T-helper 2 cell treated with Interferon-gamma antibody and Interleukin-4, amounts not matched to agents 5 μg/mL and 100 μg/mL, for 36 hours (primary cell): ENCODE results near the gene MRPS23.

Experiments used
- DNase-seq: peaks from one replicate; pipeline ENCODE4 v3.0.0; 2021; ENCODE audit warnings: low spot score
- H3K27ac Mint-ChIP-seq: one replicate; pipeline ENCODE4 v1.8.0; 2021; ENCODE audit warnings: mild to moderate bottlenecking, mixed read lengths
- H3K27me3 Mint-ChIP-seq: one replicate; pipeline ENCODE4 v1.8.0; 2021; ENCODE audit warnings: low read depth, mixed read lengths
- H3K36me3 Mint-ChIP-seq: one replicate; pipeline ENCODE4 v1.8.0; 2021; ENCODE audit warnings: low read depth, mixed read lengths
- H3K4me1 Mint-ChIP-seq: one replicate; pipeline ENCODE4 v1.8.0; 2021; ENCODE audit warnings: low read depth, mixed read lengths
- H3K4me3 Mint-ChIP-seq: one replicate; pipeline ENCODE4 v1.8.0; 2022; ENCODE audit warnings: mild to moderate bottlenecking, moderate library complexity, mixed read lengths
- H3K9me3 Mint-ChIP-seq: one replicate; pipeline ENCODE4 v1.8.0; 2021; ENCODE audit warnings: mixed read lengths

MRPS23 gene

GRCh38 chr17:57862694-57863667, 13.1 kb upstream of the MRPS23 start:
- no peaks in the 10 kb centered on the region for H3K9me3 Mint-ChIP-seq
- no peak overlapping the region for H3K27ac Mint-ChIP-seq
- no peak overlapping the region for H3K4me3 Mint-ChIP-seq
- H3K36me3 Mint-ChIP-seq, result no peaks in the 10 kb centered on the region
- H3K4me1 Mint-ChIP-seq, result peaks cover 11% of the 10 kb centered on the region
- peaks cover 39% of the 10 kb centered on the region for H3K27me3 Mint-ChIP-seq
- DNase-seq, result no peak

- H3K36me3 Mint-ChIP-seq, result no peaks in the 10 kb centered on the region
- no peak overlapping the region for H3K27ac Mint-ChIP-seq
- peaks cover 39% of the 10 kb centered on the region for H3K27me3 Mint-ChIP-seq
- H3K4me3 Mint-ChIP-seq, result no peak overlapping the region
- peaks cover 7% of the 10 kb centered on the region for H3K4me1 Mint-ChIP-seq
- no peak for DNase-seq
- no peaks in the 10 kb centered on the region for H3K9me3 Mint-ChIP-seq
These were observed 12.2 kb upstream of the MRPS23 start for GRCh38 chr17:57861790-57862693.

- Mint-ChIP-seq H3K36me3 (no peaks in the 10 kb centered on the region), H3K4me1 (peaks cover 7% of the 10 kb centered on the region), H3K27me3 (peaks cover 39% of the 10 kb centered on the region), H3K9me3 (no peaks in the 10 kb centered on the region), H3K4me3 (peak overlapping the region; percentile 70), H3K27ac (no peak overlapping the region)
- no peak for DNase-seq
These were observed 11.4 kb upstream of the MRPS23 start for GRCh38 chr17:57861000-57861789.

GRCh38 chr17:57860414-57860999, 10.7 kb upstream of the MRPS23 start:
- Mint-ChIP-seq H3K9me3 (no peaks in the 10 kb centered on the region), H3K36me3 (no peaks in the 10 kb centered on the region), H3K4me3 (peak overlapping the region; percentile 70), H3K27me3 (peaks cover 39% of the 10 kb centered on the region), H3K27ac (no peak overlapping the region), H3K4me1 (peaks cover 7% of the 10 kb centered on the region)
- no peak for DNase-seq

- H3K27ac Mint-ChIP-seq, result no peak overlapping the region
- H3K27me3 Mint-ChIP-seq, result peaks cover 39% of the 10 kb centered on the region
- no peak overlapping the region for H3K4me3 Mint-ChIP-seq
- no peaks in the 10 kb centered on the region for H3K9me3 Mint-ChIP-seq
- no peaks in the 10 kb centered on the region for H3K36me3 Mint-ChIP-seq
- DNase-seq, result no peak
- H3K4me1 Mint-ChIP-seq, result peaks cover 7% of the 10 kb centered on the region
These were observed 10.0 kb upstream of the MRPS23 start for GRCh38 chr17:57859601-57860413.

GRCh38 chr17:57858838-57859237, 9.0 kb upstream of the MRPS23 start:
- Mint-ChIP-seq H3K4me1 (peaks cover 7% of the 10 kb centered on the region), H3K9me3 (no peaks in the 10 kb centered on the region), H3K36me3 (no peaks in the 10 kb centered on the region), H3K4me3 (no peak overlapping the region), H3K27ac (no peak overlapping the region), H3K27me3 (peaks cover 32% of the 10 kb centered on the region)
- no peak for DNase-seq

- peaks cover 18% of the 10 kb centered on the region for H3K27me3 Mint-ChIP-seq
- H3K27ac Mint-ChIP-seq, result no peak overlapping the region
- H3K4me3 Mint-ChIP-seq, result no peak overlapping the region
- H3K36me3 Mint-ChIP-seq, result no peaks in the 10 kb centered on the region
- no peak for DNase-seq
- peaks cover 7% of the 10 kb centered on the region for H3K4me1 Mint-ChIP-seq
- H3K9me3 Mint-ChIP-seq, result no peaks in the 10 kb centered on the region
These were observed 7.2 kb upstream of the MRPS23 start for GRCh38 chr17:57856792-57857620.

GRCh38 chr17:57855391-57856035, 5.7 kb upstream of the MRPS23 start:
- Mint-ChIP-seq H3K36me3 (no peaks in the 10 kb centered on the region), H3K4me3 (no peak overlapping the region), H3K27me3 (peaks cover 11% of the 10 kb centered on the region), H3K4me1 (peaks cover 10% of the 10 kb centered on the region), H3K9me3 (no peaks in the 10 kb centered on the region), H3K27ac (peak overlapping the region; percentile 23)
- DNase-seq, result no peak

- no peak overlapping the region for H3K4me3 Mint-ChIP-seq
- H3K36me3 Mint-ChIP-seq, result peaks cover 10% of the 10 kb centered on the region
- H3K27ac Mint-ChIP-seq, result no peak overlapping the region
- H3K27me3 Mint-ChIP-seq, result no peaks in the 10 kb centered on the region
- DNase-seq, result no peak
- peaks cover 23% of the 10 kb centered on the region for H3K4me1 Mint-ChIP-seq
- H3K9me3 Mint-ChIP-seq, result no peaks in the 10 kb centered on the region
These were observed 3.9 kb upstream of the MRPS23 start for GRCh38 chr17:57853695-57854094.

GRCh38 chr17:57852955-57853328, 3.1 kb upstream of the MRPS23 start:
- Mint-ChIP-seq H3K27me3 (no peaks in the 10 kb centered on the region), H3K9me3 (no peaks in the 10 kb centered on the region), H3K4me1 (peaks cover 25% of the 10 kb centered on the region), H3K4me3 (no peak overlapping the region), H3K36me3 (peaks cover 15% of the 10 kb centered on the region), H3K27ac (no peak overlapping the region)
- DNase-seq, result no peak

GRCh38 chr17:57852092-57852954, 2.5 kb upstream of the MRPS23 start:
- peaks cover 25% of the 10 kb centered on the region for H3K4me1 Mint-ChIP-seq
- DNase-seq, result no peak
- no peaks in the 10 kb centered on the region for H3K27me3 Mint-ChIP-seq
- H3K4me3 Mint-ChIP-seq, result no peak overlapping the region
- no peak overlapping the region for H3K27ac Mint-ChIP-seq
- peaks cover 15% of the 10 kb centered on the region for H3K36me3 Mint-ChIP-seq
- no peaks in the 10 kb centered on the region for H3K9me3 Mint-ChIP-seq
